ENCODE measurements around the gene ITGA11.

The ITGA11 gene

GRCh38 chr15:68328443-68328842 is 103.5 kb downstream of the ITGA11 start:
- DNase-seq: no peak

GRCh38 chr15:68326711-68327354 is 105.1 kb downstream of the ITGA11 start:
- DNase-seq: no peak

- DNase-seq: no peak
These were observed 106.2 kb downstream of the ITGA11 start for GRCh38 chr15:68325726-68326125.

- no peak for DNase-seq
These were observed 109.2 kb downstream of the ITGA11 start for GRCh38 chr15:68322796-68323195.

- DNase-seq: no peak
These were observed 110.7 kb downstream of the ITGA11 start for GRCh38 chr15:68321229-68321628.

- no peak for DNase-seq
These were observed 112.0 kb downstream of the ITGA11 start for GRCh38 chr15:68319997-68320396.

GRCh38 chr15:68318931-68319909 is 112.7 kb downstream of the ITGA11 start:
- no peak for DNase-seq

- no peak for DNase-seq
These were observed 113.7 kb downstream of the ITGA11 start for GRCh38 chr15:68318008-68318835.

GRCh38 chr15:68317281-68318007 is 114.5 kb downstream of the ITGA11 start:
- DNase-seq: no peak

- DNase-seq: no peak
These were observed 115.7 kb downstream of the ITGA11 start for GRCh38 chr15:68316061-68316804.

- DNase-seq: no peak
These were observed 116.4 kb downstream of the ITGA11 start for GRCh38 chr15:68315495-68316031.

- no peak for DNase-seq
These were observed 116.9 kb downstream of the ITGA11 start for GRCh38 chr15:68315035-68315434.

GRCh38 chr15:68314563-68314962 is 117.4 kb downstream of the ITGA11 start:
- no peak for DNase-seq

- DNase-seq: no peak
These were observed 118.2 kb downstream of the ITGA11 start for GRCh38 chr15:68313501-68314410.

- DNase-seq: no peak
These were observed 119.2 kb downstream of the ITGA11 start for GRCh38 chr15:68312701-68313204.

GRCh38 chr15:68311859-68312557 is 120.0 kb downstream of the ITGA11 start:
- no peak for DNase-seq

GRCh38 chr15:68311464-68311835 is 120.5 kb downstream of the ITGA11 start:
- DNase-seq: no peak

GRCh38 chr15:68310804-68311463 is 121.0 kb downstream of the ITGA11 start:
- no peak for DNase-seq

Measured in CD4-positive, alpha-beta T cell treated with Interferon alpha-2 for 1 hour (primary cell).